CD4-positive, alpha-beta T cell treated with Interleukin-4 for 4 hours (primary cell): ENCODE measurements around the gene CDK6.

Experiments
- DNase-seq: peaks from one replicate; pipeline ENCODE4 v3.0.0-alpha.2; 2020

CDK6 gene

DNA sequence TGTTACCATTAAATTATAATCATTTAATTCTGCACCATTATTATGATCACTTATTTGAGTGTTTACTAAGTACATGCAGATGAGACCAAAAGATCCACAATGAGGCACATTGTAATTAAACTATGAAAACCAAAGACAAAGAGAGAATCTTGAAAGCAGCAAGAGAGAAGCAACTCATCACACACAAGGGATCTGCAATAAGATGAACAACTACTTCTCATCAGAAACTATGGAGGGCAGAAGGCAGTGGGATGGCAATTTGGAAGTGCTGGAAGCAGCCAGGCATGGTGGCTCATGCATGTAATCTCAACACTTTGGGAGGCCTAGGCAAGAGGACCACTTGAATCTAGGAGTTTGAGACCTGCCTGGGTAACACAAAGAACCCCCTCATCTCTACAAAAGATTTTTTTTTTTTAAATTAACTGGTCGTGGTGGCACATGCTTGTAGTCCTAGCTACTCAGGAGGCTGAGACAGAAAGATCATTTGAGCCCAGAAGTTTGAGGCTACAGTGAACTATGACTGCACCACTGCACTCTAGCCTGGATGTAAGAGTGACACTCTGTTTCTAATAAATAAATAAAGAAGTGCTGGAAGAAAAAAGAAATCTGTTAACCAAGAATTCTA is 47.7 kb downstream of the CDK6 start:
- DNase-seq: no peak

DNA sequence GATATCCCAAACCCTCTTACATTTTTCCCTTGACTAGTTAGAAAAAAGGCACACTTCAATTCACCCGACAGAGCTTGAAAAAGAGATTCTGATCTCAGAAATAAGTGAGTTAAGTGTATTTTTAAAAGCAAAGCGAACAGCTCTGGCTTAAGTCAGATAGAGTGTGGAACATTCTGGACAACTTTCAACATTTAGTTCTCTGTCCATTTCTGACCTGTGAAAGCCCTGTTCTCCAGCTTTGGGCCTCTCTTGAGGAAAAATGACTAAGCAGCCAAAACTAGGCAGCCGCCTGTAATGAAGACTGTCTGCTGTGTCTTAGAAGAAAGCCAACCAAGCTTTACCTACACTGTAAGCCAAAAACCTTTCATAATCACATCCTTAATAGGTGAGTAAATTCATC is 50.5 kb downstream of the CDK6 start:
- DNase-seq: no peak

DNA sequence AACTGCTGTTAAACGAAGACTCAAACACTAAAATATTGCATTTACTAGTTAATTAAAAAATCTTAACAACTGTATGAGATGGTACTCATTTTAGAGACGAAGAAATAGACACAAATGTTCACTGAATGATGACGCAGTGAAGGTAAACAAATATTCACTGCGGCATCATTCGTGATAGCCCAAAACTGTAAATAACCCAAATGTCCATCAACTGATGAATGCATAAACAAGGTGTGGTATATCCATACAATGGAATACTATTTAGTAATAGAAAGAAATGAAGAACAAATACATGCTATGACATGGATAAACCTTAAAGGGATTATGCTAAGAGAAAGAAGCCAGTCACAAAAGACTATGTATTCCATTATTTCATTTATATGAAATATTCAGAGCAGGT is 51.4 kb downstream of the CDK6 start:
- DNase-seq: no peak

DNA sequence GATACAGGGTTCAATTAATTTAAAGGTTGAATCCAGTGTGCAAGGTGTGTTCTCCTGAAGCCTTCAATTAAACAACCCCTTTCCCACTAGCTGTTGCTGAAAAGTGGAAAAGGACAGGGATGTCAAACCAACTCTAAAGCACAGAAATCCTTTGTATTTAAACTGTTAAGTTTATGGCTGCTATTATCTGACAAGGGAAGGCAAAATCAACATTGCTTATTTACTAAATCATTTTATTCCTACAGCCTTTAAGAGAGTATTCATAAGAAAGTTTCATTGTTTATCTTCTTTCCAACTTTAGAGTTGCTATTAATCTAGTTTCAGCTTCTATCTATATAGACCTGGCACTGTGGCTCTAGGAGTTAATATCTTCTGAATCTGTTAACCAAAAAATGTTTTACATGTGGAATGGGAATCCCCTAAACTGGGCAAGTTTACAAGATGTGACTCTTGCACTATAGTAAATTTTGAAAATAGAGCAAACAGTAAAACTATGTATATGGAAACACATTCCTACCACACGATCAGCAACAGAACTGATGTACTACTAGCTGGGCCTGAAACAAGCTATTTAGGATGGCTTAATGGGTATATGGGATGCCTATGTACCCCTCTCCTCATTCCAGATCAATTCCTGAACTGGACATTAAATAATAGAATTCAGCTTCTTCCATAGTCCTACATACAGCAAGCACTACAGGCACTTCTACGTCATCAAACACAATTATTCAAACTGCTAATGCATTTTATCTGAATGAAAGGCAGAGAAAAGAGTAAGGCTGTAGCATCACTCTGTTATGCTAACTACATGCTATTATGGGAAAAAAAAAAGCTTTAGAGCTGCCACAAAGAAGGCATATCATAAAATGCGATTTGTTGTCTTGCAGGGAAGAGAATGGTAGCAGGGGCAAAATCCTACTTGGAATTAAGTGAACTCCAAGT is 52.8 kb downstream of the CDK6 start:
- no peak for DNase-seq

DNA sequence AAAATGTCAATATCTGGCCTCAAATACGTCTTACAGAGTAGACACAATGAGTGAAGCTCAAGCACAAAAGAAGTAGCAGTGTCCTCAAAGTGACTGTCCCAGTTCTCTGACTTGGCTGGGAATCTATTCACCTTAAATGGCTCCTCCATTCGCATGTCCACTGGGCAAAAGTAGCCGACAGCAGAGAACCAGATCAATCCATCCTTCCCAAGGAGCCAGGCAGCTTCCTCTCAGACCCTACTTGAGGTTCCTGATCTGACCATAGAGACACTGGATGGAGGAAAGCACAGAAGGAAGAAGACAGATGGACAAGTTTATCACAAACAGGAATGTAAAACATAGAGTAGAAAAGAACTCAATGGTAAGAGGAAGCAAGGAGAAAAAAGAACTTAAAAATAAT is 53.5 kb downstream of the CDK6 start:
- DNase-seq: no peak

DNA sequence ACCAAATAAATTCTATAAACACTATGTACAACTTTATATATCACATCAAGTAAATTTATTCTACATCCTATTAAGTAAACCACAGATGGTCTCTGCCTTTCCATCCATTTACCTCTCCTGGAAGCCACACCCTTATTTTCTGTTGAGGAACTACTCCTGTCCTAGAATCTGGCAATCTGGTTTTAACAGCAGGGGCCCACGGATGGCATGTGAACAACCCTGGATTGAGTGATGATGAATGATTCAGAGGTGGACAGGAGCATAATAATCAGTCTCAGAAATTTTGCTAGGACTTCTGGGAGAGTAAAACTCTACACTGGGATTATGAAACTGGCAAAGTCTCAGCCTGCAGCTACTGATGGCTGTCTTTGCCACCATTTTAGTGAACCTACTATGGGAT is 54.1 kb downstream of the CDK6 start:
- no peak for DNase-seq

DNA sequence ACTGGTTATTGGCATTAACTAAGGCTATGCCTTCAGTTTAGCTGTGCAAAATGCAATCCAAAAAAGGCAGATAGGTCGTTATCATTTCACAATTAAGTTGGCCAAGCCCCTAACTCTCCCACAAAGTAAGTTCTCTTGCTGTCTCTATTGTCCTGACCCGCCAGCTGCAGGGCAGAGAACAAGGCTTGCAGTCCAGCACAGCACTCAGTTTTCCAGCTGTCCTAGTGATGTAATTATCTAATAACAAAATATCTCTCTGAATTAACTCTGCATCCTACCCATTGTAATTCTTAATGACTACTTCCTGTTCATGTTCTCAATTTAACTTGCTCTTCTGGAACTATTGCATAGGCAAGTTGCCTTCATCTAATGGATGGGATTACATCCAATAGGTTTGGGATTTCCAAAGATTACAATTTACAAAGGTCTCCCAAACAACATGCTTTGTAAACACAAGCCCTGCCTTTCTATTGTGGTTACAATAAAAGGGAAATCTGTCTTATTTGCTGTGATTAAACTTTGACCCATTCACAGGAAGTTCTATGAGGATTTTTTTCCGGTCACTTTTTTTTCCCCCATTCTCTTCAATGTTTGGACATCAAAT is 55.2 kb downstream of the CDK6 start:
- no peak for DNase-seq

DNA sequence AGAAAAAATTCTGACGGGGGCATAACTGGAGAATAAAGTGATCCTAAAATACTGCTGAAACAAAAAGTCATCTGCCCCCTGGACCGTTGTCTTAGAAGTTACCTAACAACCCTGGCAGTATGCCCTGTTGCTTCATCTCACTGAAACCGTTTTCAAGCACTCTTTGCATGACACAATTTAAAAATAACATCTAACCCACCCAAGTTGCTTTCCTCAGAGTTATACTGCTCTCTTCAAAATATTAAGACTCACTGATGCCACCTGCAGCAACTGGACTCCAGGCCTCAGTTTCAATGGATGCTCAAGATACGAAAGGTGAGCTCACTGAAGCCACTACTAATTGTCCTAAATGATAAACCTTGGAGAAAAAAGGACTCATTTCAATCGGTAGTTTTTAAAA is 57.4 kb downstream of the CDK6 start:
- no peak for DNase-seq

DNA sequence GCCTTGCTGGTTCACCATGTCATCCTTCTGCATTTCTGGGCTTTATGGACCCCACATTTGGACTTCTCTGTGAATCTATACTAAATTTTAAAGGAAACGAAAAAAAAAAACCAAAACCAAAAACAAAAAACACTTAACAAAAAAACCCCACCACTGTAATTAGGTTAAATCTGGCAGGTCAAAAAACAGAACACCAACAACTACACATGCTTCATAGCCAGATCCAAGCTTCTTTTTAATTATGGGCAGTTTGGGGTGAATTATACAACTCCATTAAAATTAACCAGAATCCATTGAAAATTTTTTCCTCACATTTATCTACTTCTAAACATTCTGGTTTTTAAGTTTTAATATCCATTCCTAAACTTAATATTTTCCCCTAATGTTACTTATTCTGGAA is 58.4 kb downstream of the CDK6 start:
- DNase-seq: no peak

DNA sequence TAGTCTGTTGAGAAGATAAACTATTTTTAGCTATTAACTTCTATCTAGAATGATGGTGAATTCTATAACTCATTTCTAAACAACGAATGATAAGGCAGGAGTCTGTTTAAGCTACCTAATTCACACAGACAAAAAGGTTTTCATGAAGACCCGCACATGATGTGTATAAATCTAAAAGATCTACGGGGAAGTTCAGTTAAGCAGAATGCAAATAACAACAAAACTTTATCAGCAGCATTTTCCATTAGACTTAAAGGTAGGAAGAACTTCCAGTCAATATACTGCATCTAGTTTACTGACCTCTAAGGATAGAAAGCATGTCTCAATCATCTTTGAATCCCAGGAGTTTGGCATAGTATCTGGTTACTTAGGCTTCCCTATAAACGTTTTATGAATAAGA is 62.6 kb downstream of the CDK6 start:
- no peak for DNase-seq

DNA sequence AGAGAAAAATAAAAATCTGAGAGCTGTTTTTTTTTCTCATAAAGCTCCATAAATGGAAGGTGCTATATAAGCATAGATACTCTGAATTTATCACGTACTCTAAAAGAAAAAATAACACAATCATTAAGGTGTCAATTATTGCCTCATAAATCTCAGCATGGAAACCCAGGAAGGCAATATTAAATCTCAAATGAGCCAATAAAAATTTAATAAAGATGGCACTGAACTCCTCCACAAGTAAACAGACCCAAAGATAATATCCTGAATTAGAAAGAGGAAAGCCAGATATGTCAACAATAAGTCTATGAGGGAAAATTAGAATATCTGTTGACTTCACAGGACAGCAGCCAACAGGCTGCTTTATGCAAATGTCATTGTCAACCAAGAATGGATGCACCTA is 66.5 kb downstream of the CDK6 start:
- DNase-seq: no peak

DNA sequence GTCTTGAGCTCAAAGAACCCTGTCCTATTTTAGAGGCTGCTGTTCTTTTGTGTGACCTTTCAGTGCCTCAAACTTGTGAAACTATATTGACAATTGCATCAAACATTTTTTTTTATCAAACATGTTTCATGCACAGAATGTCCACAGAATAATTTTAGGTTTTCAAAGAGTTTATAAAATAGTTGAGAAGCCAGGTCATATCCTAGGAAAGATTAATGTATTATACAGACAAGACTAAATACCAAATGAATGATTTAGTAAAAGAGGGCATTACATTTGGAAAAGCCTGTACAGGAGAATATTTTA is 67.0 kb downstream of the CDK6 start:
- DNase-seq: no peak

DNA sequence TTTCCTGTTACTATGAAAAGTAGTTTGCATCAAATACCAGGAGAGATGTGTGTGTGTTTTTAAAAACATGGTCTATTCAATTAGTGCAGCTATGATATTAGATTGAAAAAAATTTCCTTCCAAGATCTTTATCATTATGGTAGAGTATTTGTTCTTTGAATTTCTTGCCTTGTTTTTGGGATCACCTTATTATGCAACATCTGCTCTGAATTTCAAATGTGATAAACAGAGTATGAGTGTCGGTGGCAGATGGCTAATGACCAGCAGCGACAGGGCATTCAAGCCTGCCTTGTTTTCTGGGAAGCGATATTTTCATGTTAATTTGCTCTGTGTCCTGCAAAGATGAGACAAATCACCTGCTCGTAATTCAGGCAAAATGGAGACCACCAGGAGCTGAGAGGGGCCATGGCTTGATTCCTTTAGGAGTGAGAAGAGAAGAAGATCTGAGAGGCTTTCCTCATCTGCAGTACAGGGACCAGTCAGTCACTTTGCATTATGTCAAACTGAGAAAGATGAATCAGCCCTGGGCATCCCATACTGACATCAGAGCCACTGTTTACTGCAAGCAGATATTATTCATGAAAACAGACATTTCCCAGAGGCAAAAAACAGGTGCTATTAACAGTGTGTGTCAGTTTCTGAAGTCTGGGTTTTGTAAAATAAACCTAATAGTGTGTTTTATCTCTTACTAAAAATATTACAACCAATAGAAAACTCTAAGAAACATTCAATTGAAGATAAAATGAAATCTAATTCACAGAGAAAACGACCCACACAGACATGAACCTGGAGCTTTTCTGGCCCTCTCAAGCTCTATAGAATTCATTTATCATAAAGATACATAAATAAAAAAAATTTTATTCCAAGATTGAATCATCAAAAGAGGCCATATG is 67.6 kb downstream of the CDK6 start:
- DNase-seq: no peak

DNA sequence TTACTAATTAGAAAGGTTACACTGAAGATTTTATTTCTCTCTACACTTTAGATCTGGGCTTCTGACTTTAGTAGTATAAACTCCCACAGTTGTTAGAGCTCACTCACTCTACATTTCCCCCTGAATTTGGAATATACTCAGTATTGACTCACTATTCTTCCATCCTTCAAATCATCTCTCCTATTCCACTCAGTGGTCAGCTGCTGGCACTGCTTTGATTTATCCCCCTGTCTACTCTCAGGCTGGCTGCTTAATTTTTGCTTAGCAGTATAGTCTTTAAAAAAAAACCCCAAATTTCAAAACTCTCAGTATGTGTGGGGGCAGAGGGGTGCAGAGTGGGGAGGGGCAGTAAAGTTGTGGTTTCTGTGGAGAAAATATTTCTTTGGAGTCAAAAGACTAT is 68.9 kb downstream of the CDK6 start:
- no peak for DNase-seq

DNA sequence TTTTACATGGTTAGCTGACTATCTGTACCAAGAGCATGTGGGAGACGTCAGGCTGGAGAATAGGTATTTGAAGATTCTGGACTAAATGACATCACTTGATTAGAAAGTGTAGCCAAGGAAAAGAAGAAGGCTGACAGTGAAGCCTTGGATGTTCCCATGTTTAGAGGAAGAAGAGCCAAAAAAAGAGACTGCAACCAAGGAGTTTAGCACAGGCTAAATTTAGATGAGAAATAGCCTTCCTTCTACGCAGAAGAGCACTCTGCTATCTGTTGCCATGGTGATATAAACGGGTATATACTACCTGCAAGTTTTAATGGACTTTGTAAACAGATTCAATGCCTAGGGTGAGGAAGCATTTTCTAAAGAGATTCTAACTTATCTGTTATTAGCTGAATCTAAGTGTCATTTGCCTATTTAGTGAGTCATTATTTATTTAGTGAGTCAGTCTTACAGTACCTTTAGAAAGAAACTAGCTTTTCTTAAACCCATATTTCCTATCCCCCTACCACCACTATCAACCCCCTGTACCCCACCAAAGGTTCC is 69.8 kb downstream of the CDK6 start:
- DNase-seq: peak; percentile 8

DNA sequence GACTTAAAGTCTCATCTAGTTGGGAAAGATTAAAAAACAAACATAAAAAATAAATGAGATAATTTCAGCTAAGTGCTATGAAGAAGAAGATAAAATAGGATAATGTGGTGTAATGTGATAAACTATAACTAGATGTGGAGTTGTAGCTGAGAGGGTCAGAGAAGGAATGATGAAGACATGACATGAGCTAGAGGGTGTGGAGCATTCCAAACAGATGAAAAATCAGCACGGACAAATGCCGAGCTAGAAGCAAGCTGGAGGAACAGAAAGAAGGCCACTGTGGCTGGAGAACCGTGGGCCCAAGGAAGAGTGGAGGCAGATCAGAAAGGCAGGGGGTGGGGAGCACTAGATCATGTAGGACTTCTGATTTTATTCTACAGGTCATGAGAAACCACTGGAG is 70.6 kb downstream of the CDK6 start:
- no peak for DNase-seq

DNA sequence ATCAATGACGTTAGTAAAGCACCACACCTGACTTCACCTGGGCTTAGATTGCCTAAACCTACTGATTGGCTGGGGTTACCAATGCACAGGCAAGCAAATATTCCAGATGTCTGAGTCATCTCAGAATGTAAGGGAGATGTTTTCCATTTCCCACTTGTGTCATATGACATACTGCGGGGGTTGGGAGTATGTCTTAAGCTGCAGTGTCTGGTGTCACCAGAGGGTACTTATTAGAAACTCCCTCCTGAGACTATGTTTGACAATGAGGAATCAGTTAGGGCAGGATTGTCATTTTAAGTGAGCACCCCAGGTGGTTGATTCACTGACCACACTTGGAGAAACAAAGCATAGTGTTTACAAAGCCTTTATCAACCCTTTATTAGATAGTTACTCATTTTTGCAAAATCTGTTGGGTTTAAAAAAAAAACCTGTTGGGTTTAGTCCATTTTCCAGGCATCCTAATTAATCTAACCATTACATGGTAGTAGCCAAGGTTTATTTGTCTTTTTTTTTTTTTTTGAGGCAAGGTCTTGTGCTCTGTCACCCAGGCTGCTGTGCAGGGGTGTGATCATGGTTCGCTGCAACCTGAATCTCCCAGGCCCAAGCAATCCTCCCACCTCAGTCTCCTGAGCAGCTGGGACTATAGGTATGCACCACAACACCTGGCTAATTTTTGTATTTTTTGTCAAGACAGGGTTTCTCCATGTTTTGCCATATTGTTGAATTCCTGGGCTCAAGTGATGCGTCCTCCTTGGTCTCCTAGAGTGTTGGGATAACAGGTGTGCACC is 72.5 kb downstream of the CDK6 start:
- DNase-seq: no peak

DNA sequence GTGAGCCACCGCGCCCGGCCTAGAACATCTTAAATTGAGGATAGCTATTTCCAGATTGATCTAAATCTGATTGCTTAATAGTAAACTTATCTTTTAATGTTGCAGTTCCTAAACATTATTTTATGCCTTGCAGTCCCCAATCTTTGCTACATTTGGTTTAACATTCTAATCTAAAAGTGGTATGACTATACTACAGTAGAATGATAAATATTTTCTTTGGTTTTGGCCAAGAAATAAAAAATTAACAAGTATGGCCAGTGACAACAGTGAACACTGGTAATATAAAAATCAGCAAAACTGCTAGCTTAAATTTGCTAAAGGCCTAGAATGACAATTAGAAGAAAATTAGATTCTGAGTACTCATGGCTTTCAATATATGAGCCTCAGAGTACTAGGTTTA is 73.5 kb downstream of the CDK6 start:
- DNase-seq: no peak

DNA sequence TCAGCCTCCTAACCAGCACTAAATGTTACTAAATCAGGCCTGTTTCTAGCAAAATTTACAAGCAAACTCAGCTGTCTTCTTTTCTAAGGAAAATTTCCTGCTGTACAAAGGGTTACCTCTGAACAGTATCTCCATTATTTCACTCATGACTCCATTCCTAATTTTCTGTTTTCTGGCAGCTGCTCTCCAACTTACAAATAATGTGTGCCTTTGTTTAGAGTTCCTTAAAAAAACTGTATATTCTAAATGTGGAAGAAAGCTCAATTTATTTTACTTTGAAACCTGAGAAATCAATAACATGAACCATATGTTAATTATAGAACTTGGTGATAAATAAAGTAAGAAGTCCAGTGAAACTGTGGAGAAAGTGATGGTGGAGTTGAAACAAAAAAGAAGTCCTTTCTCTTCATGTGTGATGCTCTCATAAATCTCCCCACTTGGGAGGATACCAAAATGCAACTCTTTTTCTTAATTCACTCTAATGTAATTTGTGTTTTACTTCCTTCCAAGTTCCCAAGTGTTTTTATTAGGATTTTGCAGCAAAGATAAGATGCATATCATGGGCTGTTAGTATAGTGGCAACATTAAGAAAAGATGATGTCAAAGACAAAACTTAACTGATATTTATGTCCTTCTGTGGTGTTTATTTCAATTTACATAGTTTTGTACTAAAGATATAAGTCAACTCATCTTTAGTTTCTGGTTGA is 74.8 kb downstream of the CDK6 start:
- DNase-seq: no peak

DNA sequence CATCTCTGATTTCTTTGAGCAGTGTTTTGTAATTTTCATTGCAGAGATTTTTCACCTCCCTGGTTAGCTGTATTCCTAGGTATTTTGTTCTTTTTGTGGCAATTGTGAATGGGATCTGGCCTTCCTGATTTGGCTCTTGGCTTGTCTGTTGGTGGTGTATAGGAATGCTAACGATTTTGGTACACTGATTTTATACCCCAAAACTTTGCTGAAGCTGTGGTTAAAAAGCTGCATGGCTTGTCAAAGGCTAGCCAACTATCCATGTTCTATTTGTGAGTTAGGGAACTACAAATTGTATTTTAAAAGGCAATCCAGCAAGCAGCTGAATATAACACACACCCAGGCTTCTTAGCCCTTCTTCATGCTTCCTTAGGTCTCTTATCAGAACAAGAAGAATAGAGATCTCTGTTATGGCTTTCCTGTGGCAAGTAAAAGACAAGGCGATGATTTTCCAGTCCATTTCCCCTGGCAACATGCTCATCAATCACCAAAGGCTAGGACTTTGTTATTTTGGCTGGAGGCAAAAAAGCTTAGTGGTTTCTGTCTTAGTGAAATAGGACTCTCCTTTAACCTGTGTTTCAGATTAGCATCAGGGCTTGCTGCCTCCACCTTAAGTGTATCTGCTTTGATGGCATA is 77.5 kb downstream of the CDK6 start:
- DNase-seq: no peak

DNA sequence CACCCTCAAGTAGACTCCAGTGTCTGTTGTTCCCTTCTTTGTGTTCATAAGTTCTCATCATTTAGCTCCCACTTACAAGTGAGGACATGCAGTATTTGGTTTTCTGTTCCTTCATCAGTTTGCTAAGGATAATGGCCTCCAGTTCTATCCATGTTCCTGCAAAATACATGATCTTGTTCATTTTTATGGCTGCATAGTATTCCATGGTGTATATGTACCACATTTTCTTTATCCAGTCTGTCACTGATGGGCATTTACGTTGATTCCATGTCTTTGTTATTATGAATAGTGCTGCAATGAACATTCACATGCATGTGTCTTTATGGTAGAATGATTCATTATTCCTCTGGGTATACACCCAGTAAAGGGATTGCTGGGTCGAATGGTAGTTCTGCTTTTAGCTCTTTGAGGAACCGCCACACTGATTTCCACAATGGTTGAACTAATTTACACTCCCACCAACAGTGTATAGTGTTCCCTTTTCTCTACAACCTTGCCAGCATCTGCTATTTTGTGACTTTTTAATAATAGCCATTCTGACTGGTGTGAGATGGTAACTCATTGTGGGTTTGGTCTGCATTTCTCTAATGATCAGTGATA is 79.0 kb downstream of the CDK6 start:
- peak; percentile 8 for DNase-seq
